Kidney epithelial cell (primary cell): ENCODE measurements around the gene COL28A1. TPM values are rescaled to one million over a fixed set of nuclear protein-coding genes. Genes with fewer than 3 reads are reported as not detected.

Experiments
- DNase-seq: peaks from one replicate; pipeline ENCODE4 v3.0.0-alpha.2; 2010; ENCODE audit warnings: low read depth
- H3K27me3 ChIP-seq: 2 replicates; pipeline ENCODE4 v1.6.0; 2011; ENCODE audit warnings: low read length; ENCODE audit not compliant: control insufficient read depth, insufficient read depth
- H3K36me3 ChIP-seq: 2 replicates; pipeline ENCODE4 v1.5.1; 2011; ENCODE audit warnings: low read length; ENCODE audit not compliant: control insufficient read depth, insufficient read depth
- H3K4me3 ChIP-seq: 2 replicates; pipeline ENCODE4 v1.5.1; 2011; ENCODE audit warnings: low read depth, mild to moderate bottlenecking, control low read depth, low read length
- CTCF ChIP-seq: IDR thresholded peaks from 2 replicates; pipeline ENCODE4 v1.5.1; 2011; ENCODE audit warnings: mild to moderate bottlenecking, moderate library complexity, low read length, control low read depth, inconsistent platforms; ENCODE audit not compliant: insufficient read depth, poor library complexity, severe bottlenecking
- total RNA-seq: library from RNA; depleted of rRNA; stranded (reverse); fragments of >200 nt; gene quantifications from 2 replicates; pipeline ENCODE4 v1.2.3, GENCODE V29; 2015

The COL28A1 gene
- total RNA-seq, 1 donor from 2014 or later: 0.21 TPM

- Histone ChIP-seq H3K36me3 (no peaks in the 10 kb centered on the region), H3K4me3 (no peak overlapping the region)
- TF ChIP-seq CTCF: no peak
Observed at GRCh38 chr7:7427363-7427762, 108.3 kb downstream of the COL28A1 start.

GRCh38 chr7:7426676-7427075 lies 109.0 kb downstream of the COL28A1 start:
- no peak for DNase-seq
- no peak for TF ChIP-seq CTCF
- no peak overlapping the region for H3K4me3 ChIP-seq
- no peaks in the 10 kb centered on the region for H3K27me3 ChIP-seq
- no peaks in the 10 kb centered on the region for H3K36me3 ChIP-seq

More at GRCh38 chr7:7427363-7427762, 108.3 kb downstream of the COL28A1 start:
- no peaks in the 10 kb centered on the region for H3K27me3 ChIP-seq
- DNase-seq: no peak

- no peak for DNase-seq
Observed at GRCh38 chr7:7425321-7425720, 110.4 kb downstream of the COL28A1 start.

GRCh38 chr7:7424151-7424873 lies 111.4 kb downstream of the COL28A1 start:
- DNase-seq: no peak
- TF ChIP-seq CTCF: peak; percentile 85
- Histone ChIP-seq H3K36me3 (no peaks in the 10 kb centered on the region), H3K4me3 (peak overlapping the region; percentile 32), H3K27me3 (no peaks in the 10 kb centered on the region)

More at GRCh38 chr7:7425321-7425720, 110.4 kb downstream of the COL28A1 start:
- no peak for TF ChIP-seq CTCF
- Histone ChIP-seq H3K4me3 (no peak overlapping the region), H3K27me3 (no peaks in the 10 kb centered on the region), H3K36me3 (no peaks in the 10 kb centered on the region)

- H3K4me3 ChIP-seq: no peak overlapping the region
- no peak for TF ChIP-seq CTCF
- H3K27me3 ChIP-seq: no peaks in the 10 kb centered on the region
- no peaks in the 10 kb centered on the region for H3K36me3 ChIP-seq
- DNase-seq: no peak
Observed at GRCh38 chr7:7422641-7423040, 113.0 kb downstream of the COL28A1 start.

GRCh38 chr7:7421826-7422225 lies 113.8 kb downstream of the COL28A1 start:
- no peaks in the 10 kb centered on the region for H3K36me3 ChIP-seq
- H3K27me3 ChIP-seq: no peaks in the 10 kb centered on the region
- H3K4me3 ChIP-seq: no peak overlapping the region
- DNase-seq: no peak
- TF ChIP-seq CTCF: no peak
